Stimulated activated CD8-positive, alpha-beta memory T cell treated with anti-CD3 and anti-CD28 coated beads, Interleukin-2, amount 100 ng/mL, for 1 hour (primary cell): Measurements from ENCODE around the gene RBM33.
"Not testable (repeated sequence)": the region's sequence is repeated elsewhere in the genome, so short reads cannot be mapped to it uniquely, and the experiment has no call there.

ENCODE experiments used
- DNase-seq, 2 donors: peaks; one replicate each; pipeline ENCODE4 v3.0.0-alpha.2; 2020; ENCODE audit warnings: low read depth in 2 of 2

Gene RBM33

DNA sequence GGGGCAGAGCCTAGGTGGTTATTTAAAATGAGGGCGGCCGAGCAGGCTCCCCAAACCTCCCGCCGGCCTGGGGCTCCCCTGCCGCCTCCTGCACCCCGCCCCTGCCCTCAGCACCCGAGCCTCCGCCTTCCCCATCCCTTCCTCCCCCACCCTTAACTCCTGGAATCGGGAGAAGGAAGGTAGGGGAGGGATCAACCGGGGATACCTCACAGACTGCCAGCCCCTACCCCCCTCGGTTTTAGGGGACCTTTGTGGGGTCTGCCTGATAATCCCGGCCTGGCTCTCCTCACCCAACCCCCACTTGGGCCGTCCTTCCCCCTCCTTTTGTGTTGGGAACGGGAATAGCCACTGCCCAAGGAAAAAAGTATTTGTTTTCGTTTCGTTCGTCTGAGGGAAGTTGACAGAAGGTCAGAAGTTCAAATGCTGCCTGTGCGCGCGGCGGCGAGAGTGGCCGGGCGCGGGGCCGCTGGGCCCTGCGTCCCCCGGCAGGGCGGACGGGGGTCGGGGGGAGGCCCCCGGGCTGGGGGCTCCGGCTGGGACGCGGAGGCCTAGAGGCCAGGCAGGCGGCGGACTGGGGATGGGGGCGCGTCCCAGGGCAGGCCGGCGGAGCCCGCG is 165.0 kb downstream of the RBM33 start:
- no peak for DNase-seq

DNA sequence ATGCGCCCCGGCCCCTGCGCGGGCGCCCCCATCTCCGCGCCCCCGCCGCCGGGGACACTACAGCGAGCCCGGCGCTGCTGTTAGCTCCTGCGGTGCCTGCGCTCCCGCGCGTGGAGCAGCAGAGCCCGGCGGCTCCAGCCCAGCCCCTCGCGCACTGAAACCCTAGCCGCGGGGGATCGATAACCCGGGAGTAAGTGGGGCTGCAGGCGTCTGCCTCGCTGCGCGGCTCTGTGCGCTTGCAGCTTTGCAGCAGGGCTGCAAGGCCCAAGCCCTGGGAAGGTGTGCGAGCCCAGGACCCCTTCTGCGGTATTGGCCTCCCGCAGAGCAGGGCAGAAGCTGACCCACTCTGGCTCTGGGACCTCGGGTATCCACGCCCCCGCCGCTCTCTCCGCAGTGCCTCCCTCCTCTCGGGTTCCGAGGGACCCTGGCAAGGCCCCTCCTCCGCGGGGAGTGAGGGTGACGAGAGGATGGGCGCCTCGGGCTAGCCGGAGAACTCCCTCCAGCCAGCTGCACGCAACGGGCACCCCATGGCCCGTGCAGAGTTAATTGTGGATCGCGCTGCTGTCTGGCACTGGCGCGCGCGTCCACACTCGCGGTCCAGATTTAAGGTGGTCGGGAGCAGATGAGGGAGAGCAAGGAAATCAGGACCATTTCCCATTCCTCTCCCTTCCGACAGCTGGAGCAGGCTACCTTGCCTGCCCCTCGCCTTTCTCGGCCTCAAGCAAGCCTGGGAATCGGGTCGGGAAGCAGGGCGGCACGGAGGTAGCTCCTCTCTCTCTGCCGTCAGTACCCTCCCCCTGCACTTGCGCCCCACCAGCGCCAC is 165.7 kb downstream of the RBM33 start:
- DNase-seq = no peak

DNA sequence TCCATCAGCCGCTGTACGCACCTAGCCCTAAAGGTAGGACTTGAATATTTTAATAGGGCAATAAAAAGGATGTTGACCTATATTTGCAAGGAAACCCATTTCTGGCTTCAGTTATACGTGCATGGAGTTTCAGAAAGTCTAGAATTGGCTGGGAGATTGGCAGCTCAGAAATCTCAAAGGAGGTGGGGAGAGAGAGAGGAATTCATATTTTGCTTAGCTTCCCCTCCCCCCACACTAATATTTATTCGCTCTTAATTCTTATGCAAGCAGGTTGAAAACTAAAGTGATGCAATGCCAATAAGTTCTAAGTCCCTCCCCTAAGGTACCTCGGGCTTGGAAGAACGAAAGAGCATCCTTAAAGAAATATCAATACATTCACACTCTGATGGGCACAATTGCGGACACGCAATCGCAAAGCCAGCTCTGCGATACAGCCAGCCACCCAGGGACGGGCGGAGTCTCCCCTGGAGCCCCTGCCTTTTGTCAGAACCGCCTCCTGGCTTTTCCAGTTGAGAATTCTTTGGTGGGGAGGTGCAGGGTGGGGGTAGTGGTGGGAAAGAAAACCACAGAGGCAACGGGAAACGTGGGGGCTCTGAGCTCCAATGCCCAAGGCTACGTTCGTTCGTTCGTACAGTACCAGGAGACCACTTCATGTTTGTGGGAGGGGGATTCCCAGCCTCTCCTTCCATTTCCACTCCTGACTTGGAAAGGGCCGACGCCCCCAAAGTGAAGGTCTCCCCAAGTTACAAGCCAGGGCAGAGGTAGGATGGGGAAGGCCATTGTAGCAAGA is 166.5 kb downstream of the RBM33 start:
- DNase-seq = no peak

DNA sequence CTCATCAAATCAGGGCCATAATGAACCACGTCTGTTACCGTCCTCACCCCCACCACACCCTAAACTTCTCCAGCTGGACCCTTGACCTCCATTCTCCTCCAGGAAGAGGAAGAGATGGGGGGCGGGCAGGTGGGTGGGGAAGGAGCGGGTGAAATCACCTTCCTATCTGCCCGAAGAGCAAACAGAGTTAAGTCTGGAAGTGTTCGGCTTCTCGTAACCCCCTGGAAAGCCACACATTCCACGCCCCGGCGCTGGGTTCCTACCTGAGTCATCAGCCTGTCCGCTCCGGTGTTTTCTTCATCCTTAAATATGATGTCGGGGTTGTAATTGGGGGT is 167.1 kb downstream of the RBM33 start:
- DNase-seq = no peak

DNA sequence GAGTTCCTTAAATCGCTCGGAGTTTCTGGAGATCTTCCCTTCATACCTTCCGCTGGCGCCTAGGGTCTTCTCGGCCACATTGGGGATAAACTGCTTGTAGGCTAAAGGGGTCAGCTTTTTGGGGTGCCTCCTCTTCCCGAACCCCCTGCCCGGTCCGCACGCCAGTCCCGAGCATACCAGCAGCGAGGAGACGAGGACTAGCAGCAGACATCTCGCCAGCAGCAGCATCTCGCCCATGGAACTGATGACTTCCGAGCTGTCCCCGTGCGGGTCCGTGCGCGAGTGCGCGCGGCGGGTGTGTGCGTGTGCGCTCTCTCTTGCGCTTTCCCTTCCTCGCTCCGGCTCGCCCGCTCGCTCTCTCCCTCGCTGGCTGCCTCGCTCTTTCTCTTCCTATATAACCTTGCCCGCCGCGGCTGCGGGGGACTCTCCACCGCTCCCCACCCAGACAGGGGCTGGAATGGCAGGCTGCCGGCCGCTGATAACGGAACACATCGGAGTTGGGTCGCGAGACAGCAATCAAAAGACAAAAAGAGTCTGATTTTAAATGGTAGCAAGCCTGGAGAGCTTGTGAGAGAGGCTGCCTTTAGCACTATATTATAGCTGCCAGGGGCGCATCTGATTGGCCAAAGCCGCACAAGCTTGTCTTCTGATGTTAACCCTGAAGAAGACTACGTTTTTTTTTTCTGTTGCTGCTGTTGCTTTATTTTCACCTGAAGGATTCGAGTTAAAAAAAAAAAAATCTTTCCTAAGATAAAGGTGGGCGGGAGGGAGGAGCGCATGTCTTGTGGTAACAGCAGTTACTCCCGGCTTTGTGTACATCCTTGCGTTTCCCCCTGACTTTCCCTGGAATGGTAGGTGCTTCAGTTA is 167.7 kb downstream of the RBM33 start, which contains the start of gene SHH:
TSS of gene SHH (minus strand) at position 569 of the 867 bp plus-strand sequence. CDS start at position 228, 341 bp downstream.
- no peak for DNase-seq

DNA sequence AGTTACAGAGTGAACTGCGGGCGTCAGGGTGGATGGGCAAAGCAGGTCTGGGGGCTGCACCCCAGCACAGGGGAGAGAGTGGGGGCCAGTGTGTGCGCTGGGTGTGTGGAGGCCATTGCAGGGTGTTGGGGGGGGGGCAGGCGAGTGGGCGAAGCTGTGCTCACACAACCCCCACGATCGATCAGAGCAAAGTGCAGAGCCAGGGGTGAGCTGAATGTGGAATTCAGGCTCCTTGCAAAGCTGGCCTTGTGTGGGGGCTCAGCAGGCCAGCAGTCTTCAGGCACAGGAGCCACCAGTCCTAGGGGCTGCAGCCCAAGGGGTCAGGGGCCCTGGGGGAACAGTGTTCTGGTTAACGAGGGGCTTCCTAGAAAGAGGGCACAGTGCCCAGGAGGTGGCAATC is 168.7 kb downstream of the RBM33 start:
- DNase-seq = no peak

DNA sequence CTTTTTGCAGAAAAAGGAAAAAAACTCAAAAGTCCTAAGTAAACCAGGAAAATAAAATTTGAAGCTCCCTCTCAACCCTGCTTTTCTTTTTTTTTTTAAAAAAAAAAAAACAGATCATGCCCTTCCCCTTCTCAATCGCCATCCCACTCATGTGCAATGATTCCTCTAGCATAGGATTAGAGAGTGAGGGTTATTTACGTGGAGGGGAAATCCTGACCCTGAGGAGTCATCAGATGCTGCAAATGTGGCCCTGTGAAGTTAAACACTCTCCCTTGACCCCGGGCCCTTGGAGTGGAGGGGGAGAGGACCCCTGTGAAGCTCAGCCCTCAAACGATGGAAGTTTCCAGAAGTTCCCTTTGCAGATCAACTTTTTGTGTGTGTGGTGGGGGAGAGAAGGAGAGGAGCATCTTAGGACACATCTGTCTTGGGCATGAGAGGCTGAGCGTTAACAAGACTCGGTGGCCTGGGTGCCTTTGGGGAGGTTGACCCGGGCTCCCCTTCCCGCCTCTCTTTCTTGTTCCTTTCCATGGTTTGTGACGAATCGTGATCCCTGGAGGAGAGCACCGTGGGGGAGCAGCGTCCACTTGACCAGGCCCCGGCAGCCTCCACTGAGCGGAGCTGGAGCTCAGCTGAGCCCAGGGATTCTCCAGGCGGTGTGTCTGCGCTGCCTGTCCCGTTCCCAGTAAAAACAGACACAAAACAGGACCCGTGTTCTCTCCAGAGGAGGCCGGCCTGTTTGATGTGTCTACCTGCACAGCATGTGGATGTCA is 169.3 kb downstream of the RBM33 start:
- DNase-seq = no peak

DNA sequence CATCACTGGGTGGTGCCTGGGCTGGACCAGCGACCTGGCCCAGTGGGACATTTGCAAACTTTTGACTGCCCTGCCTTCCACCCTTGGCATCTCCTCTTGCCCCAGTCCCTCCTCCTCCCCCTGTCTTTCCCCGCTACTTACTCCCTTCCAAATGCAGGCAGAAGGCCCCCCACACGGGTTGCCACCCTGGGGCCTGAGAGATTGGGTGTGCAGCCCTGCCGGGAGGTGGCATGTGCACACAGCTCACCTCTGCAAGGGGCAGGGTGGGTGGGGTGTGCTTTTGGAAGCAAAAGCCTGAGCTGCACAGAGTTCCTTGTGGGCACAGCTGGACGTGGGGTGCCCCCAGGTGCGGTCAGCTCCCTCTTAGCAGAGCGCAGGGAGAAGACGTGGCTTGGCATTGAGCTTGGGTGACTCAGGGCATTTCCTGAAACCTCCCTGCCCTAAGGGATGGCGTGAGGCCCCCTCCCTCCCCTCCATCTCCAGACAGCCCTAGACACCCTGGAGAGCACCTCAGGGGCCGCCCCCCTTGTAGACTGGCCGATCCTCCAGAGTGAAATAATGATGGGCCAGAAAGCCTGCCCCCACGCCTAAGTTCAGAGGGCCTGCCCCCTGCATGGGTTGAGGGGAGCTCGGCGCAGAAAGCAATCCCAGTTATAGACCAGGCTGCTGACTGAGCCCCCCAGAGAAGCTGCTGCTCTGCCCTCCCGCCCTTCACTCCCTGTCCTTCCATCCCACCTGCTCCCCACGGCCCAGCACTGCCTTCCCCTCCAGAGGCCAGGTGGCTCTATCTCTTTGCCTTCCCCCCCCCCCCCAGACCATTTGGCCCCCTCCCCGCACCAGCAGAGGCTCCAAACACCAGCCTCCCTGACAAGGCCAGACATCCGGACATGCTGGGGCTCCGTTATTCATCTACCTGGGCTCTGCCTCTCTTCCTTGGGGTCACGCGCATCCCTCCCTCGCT is 170.1 kb downstream of the RBM33 start:
- DNase-seq = no peak

DNA sequence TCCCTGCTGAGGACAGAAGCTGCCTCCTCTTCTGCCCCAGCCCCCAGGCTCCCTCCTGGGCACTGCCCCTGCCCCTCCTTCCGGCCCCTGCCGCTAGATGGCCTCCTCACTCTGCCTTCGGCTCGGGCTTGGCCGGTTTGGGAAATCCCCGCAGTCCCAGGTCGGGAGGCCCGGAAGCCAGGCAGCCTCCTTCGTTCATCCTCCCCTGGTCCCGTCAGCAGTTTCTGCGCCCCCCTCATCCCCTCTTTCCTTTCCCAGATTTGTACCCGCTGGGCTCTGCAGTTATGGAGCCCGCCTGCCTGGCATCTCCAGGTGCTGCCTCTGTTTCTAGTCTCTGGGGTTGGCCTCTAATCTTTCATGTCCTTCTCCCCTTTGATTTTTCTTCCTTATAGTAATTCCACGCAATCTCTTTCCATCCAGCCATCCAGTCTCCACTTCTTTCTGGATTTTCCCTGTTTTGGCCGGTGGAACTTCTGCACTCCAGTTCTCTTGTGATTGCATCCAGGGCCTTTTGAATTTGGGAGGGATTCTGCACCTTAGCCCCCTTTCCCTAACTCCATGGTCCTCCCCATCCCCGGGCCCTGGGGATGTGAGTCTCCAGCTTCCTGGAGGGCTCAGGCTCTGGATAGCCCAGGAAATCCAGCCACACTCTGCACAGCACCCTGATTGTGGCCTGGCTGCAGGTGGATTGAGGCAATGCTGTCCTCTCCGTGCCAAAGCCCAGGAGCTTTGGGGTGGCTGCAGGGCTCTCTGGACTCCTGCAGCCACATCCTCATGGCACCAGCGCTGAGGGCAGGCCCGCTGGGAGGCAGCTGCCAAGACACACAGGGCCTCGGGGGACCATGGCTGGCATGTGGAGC is 171.1 kb downstream of the RBM33 start:
- peak in 1 of 2 donors; percentile 30 for DNase-seq

DNA sequence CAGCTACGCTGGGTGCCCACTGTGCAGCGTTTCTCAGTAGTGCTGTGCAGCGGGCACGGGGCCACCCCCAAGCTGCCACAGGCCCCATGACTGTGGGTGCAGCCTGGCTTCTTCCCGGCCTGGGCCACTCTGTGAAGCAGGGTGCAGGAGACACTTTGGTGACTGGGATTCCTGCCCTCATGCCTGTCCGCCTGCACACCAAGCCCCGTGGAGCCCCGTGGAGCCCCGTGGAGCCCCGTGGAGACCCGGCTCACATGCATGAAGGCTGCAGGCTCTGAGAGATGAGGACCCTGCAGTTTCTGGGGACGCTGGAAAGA is 171.7 kb downstream of the RBM33 start:
- no peak for DNase-seq

DNA sequence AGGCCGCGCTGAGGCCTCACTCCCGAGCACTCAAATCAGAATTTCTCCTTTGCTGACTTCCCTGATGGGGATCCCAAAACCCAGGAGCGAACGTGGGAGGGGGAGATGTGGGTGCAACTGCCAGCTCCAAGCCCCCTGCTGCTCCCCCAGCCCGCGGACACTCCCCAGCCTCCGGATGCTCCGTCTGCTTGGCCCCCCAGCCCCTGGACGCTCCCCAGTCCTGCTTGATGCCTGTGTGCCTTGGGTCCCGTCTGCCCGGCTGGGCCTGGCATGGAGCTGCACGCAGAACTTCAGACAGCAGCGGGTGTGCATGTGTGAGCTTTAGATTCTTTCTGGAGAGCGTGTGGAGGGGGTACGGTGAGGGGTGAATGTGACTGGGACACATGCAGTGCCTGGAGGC is 172.5 kb downstream of the RBM33 start:
- no peak for DNase-seq

DNA sequence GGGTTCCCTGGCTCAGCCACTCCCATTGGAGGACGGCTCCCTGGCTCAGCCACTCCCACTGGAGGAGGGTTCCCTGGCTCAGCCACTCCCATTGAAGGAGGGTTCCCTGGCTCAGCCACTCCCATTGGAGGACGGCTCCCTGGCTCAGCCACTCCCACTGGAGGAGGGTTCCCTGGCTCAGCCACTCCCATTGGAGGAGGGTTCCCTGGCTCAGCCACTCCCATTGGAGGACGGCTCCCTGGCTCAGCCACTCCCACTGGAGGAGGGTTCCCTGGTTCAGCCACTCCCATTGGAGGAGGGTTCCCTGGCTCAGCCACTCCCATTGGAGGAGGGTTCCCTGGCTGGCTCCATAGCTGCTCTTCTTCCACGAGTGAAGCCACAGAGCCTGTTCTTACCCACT is 173.1 kb downstream of the RBM33 start:
- not testable (repeated sequence) for DNase-seq

DNA sequence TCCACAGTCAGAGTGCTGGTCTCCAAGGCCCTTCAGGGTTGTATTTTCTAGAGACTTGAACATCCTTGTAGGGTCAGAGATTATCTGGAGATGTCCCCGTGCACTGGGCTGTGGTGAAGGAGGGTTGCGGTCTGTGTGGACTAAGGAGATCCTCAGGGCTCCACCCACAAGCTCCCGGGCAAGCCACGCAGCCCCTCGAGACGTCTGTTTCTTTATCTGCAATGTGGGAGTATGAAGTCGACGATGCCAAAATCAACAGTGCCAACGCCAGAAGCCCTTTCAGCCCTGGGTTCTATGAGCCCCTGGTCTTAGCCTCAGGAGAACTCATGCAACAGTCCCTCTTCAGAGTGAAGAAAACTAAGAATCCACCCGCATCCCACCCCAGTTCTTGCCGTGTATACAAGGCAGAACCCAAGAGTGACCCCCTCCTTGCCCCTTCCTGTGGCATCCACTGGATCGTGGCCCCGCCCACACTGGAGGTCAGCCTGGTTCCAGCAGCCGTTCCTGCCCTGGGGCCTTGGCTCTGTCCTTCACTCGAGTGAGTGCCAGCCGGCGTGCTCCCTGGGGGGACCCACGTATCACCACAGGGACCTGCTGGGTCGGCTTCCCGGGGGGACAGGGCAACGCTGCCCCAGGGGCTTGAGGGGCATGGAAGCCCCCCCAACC is 173.8 kb downstream of the RBM33 start:
- no peak for DNase-seq

DNA sequence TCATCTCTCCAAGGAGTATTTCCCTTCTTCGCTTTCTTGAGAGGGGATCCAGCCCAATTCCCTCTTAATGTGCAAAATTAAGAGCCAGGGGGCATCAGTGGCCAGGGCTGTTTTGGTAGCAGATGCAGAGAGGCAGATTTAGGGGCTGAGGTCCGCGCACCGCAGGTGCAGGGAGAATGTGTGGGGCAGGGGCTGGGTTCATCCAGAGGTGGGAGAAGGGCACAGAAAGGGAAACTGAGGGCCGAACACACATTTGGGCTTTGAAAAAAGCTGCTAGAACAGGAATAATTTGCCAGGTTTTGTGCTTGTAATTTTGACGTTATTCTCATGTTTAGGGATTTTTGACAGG is 174.3 kb downstream of the RBM33 start:
- DNase-seq = no peak

DNA sequence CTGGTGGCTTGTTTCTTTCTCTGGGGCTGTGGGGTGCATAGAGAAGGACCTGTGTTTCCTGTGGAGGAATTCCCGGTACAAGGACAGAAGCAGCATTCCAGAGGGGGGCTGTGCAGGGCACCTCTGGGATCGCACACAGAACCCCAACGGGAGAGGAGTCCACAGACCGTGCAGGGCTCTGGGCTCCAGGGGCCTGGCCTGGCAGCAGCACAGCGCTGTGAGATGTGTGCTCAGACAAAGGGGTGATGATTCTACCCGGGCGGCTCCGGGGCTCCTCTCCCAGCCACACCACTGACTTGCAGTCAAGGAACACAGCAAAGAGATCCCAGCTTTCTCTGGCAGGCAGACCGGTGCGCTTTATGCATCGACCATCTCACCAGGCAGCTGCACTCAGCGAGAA is 174.7 kb downstream of the RBM33 start:
- no peak for DNase-seq

DNA sequence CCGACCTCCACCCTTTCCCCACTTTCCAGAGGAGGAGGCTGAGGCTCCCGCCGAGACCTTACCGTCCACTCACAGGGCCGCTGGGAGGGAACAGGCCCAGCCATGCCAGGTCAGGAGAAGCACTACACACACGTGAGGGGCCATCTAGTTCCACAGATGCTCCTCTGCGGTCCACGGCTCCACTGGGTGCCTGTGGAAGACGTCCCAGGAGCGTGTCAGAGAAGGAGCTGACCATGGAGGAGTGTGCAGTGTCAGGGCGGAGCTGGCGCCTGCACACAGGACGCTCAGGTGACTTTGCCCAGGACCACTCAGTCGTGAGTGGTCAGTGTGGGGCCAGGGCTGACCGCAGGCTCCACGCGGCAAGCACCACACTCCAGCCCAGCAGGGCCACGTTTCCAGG is 175.8 kb downstream of the RBM33 start:
- DNase-seq = no peak

DNA sequence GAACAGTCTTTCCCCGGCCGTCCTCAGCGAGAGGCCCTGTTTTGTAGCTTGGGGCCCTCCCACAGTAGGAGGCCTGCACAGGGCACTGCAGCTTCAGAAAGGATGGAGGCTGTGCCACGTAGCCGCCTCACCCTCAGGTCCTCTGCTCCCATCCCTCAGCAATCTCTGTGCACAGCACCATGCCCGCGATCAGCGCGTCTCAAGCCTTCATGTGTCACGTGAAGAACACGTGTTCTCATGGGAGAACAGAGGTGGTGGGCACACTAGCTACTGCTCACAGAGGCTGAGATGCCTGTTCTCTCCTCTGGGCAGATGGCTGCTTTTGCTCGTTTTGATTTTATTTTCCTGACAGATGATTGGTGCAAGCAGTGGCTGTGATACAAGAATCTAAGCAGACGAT is 176.3 kb downstream of the RBM33 start:
- DNase-seq = no peak

DNA sequence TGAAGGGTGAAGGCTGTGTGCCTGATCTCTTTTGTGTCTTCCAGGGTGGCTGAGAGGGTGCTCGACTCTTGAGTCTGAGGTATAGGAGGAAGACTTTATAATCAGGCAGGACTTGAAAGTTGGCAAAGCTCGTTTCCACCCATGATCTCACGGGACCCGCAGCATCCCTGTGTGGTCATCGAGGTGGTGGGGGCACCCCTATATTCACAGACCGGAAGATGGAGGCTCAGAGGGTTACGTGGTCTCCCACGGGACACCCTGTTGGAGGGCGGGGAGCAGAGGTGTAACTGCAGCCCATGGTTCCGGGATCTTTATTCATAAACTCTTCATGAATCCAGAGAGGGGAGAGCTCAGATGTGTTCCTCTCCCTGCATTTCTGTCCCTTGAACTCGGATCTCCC is 177.4 kb downstream of the RBM33 start:
- no peak for DNase-seq
